ENCODE data around the gene CACNA1D.

DNA sequence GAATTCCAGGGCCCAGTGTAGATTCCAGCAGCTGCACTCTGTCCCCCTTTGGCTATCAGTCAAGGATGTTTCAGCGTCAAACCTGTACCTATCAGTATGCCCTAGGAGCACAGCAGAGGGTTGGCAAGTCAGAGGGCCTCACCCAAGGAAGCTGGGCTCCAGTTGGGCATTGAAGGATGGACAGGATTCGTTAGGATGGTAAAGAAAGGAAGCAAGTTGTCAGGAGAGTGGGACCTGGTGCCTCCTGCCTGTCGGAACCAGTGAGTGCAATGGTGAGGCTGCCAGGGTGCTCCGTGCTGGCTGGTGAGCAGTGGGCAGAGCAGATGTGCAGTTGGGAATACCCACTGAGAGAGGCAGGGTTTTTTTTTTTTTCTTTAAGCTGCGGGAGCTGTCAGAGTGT, 194.6 kb downstream of the CACNA1D start:
- TF ChIP-seq EP300 (IDR thresholded peaks at IDR 0.05) (no peak), CTCF (IDR thresholded peaks at IDR 0.05) (no peak), POLR2A (IDR thresholded peaks at IDR 0.05; ENCODE audit: low read depth) (no peak), POLR2AphosphoS5 (IDR thresholded peaks at IDR 0.05) (no peak)

All from esophagus muscularis mucosa (tissue), 4 donors.